B cell (primary cell): ENCODE measurements around the gene EEPD1. TPM values are rescaled to one million over a fixed set of nuclear protein-coding genes. Genes with fewer than 3 reads are reported as not detected.

Experiments used
- ATAC-seq: fragments of 200-7000 bp; cut with Tn5 transposase; one replicate; pipeline ENCODE4 v1.10.0; 2021; ENCODE audit warnings: low read depth, mild to moderate bottlenecking, moderate number of reproducible peaks, moderate library complexity
- CTCF ChIA-PET: fragments of 350-600 bp; sonication (Branson Sonifier 250); formaldehyde crosslinking; loops from one replicate; lab custom pipeline; 2021; ENCODE audit warnings: antibody characterized with exemption, inconsistent platforms; lab: Charles Lee
- POLR2A ChIA-PET: fragments of 350-600 bp; sonication (Branson Sonifier 250); formaldehyde crosslinking; loops from one replicate; lab custom pipeline; 2021; ENCODE audit warnings: antibody characterized with exemption; lab: Charles Lee
- DNase-seq: peaks from one replicate; pipeline ENCODE4 v3.0.0; 2013
- H2AFZ ChIP-seq: 2 replicates; pipeline ENCODE4 v1.6.1; 2012; ENCODE audit warnings: mild to moderate bottlenecking, low read depth, low read length; ENCODE audit not compliant: insufficient read depth, poor library complexity, severe bottlenecking
- H3K27ac ChIP-seq, 2 donors: 1 replicate in 1 of 2; 2 replicates in 1 of 2; pipeline ENCODE4 v1.5.1; 2012 to 2013; ENCODE audit warnings: low read length in 2 of 2, mild to moderate bottlenecking in 2 of 2, moderate library complexity in 1 of 2
- H3K27me3 ChIP-seq, 4 experiments: fragments of 200-600 bp in 1 of 4; sonication (generic) in 1 of 4; replicated peaks in 1 of 4; 1 replicate in 2 of 4; 2 replicates in 2 of 4; pipeline versions ENCODE4 v1.6.1 to v1.7.0; 2013 to 2016; ENCODE audit warnings: low read length in 3 of 4, mild to moderate bottlenecking in 2 of 4, mixed read lengths in 1 of 4, moderate library complexity in 1 of 4; ENCODE audit not compliant: insufficient read depth in 4 of 4, control insufficient read depth in 3 of 4; ENCODE audit errors: control extremely low read depth in 1 of 4
- H3K36me3 ChIP-seq, 2 experiments: replicated peaks in 1 of 2; 1 replicate in 1 of 2; 2 replicates in 1 of 2; pipeline versions ENCODE4 v1.6.1 to v1.7.1; 2013; ENCODE audit warnings: low read length in 1 of 2; ENCODE audit not compliant: insufficient read depth in 2 of 2, control insufficient read depth in 1 of 2; ENCODE audit errors: control extremely low read depth in 1 of 2, extremely low read depth in 1 of 2
- H3K4me1 ChIP-seq, 2 donors: fragments of 200-600 bp in 1 of 2; sonication (generic) in 1 of 2; 1 replicate in 1 of 2; 2 replicates in 1 of 2; pipeline versions ENCODE4 v1.5.1 to v1.6.1; 2013 to 2017; ENCODE audit warnings: low read length in 2 of 2; ENCODE audit not compliant: control insufficient read depth in 2 of 2, insufficient read depth in 2 of 2
- H3K4me2 ChIP-seq: replicated peaks from 2 replicates; pipeline ENCODE3; 2012; ENCODE audit warnings: mild to moderate bottlenecking, low read depth, low read length; ENCODE audit not compliant: poor library complexity, severe bottlenecking
- H3K4me3 ChIP-seq, 5 experiments: fragments of 200-600 bp in 1 of 5; sonication (generic) in 1 of 5; 1 replicate in 3 of 5; 2 replicates in 2 of 5; pipeline versions ENCODE4 v1.5.1 to v1.7.0; 2011 to 2016; ENCODE audit warnings: low read length in 4 of 5, mild to moderate bottlenecking in 4 of 5, low read depth in 2 of 5, control low read depth in 1 of 5, moderate library complexity in 1 of 5; ENCODE audit not compliant: insufficient read depth in 1 of 5; ENCODE audit errors: control extremely low read depth in 1 of 5, extremely low read depth in 1 of 5
- H3K79me2 ChIP-seq: fragments of 200-600 bp; sonication (generic); one replicate; pipeline ENCODE4 v1.6.0; 2016; ENCODE audit warnings: low read length; ENCODE audit not compliant: control insufficient read depth, insufficient read depth
- H3K9ac ChIP-seq: fragments of 200-600 bp; sonication (generic); 2 replicates; pipeline ENCODE4 v1.6.1; 2017; ENCODE audit warnings: mild to moderate bottlenecking, low read length, moderate library complexity
- H3K9me3 ChIP-seq, 3 donors: one replicate each; pipeline versions ENCODE4 v1.6.1 to v1.7.1; 2013; ENCODE audit warnings: low read length in 2 of 3; ENCODE audit not compliant: control insufficient read depth in 2 of 3, insufficient read depth in 1 of 3; ENCODE audit errors: control extremely low read depth in 1 of 3
- H4K20me1 ChIP-seq: 2 replicates; pipeline ENCODE4 v1.6.0; 2012; ENCODE audit warnings: mild to moderate bottlenecking, low read length; ENCODE audit not compliant: insufficient read depth, control insufficient read depth, poor library complexity, severe bottlenecking
- H3K27ac Mint-ChIP-seq: one replicate; pipeline ENCODE4 v1.8.0; 2021; ENCODE audit warnings: mixed read lengths
- H3K27me3 Mint-ChIP-seq: one replicate; pipeline ENCODE4 v1.8.0; 2021; ENCODE audit warnings: mixed read lengths
- H3K4me1 Mint-ChIP-seq: one replicate; pipeline ENCODE4 v1.8.0; 2021; ENCODE audit warnings: mixed read lengths
- H3K4me3 Mint-ChIP-seq: one replicate; pipeline ENCODE4 v1.8.0; 2021; ENCODE audit warnings: mixed read lengths
- H3K9me3 Mint-ChIP-seq: one replicate; pipeline ENCODE4 v1.8.0; 2022; ENCODE audit warnings: mixed read lengths; ENCODE audit not compliant: insufficient read depth
- CTCF ChIP-seq: fragments of 200-600 bp; IDR thresholded peaks from one replicate; pipeline ENCODE4 v1.8.0; 2022; ENCODE audit warnings: antibody characterized with exemption, mild to moderate bottlenecking
- EZH2 ChIP-seq: IDR thresholded peaks from 2 replicates; pipeline ENCODE4 v1.6.1; 2012; ENCODE audit warnings: borderline replicate concordance, low read depth, mild to moderate bottlenecking, moderate library complexity, low read length; ENCODE audit not compliant: insufficient read depth, poor library complexity, severe bottlenecking
- WGBS: methylation state at CpG from one replicate; pipeline ENCODE4 v1.1.5; 2013; ENCODE audit warnings: missing lambda C conversion rate; ENCODE audit not compliant: insufficient coverage; 5-methylcytosine and 5-hydroxymethylcytosine counted together
- intact Hi-C: fragments of 100-400 bp; cut with micrococcal nuclease; formaldehyde crosslinking; loops from one replicate; pipeline ENCODE4 v1.10.0; 2022
- polyA plus RNA-seq: library from polyadenylated mRNA; depleted of rRNA; stranded (reverse); fragments of >200 nt; gene quantifications from 2 replicates; pipeline ENCODE4 v1.2.3, GENCODE V29; 2012
- total RNA-seq, 2 donors: library from RNA; stranded (reverse); fragments of 120-200 nt in 1 of 2; gene quantifications; 1 replicate in 1 of 2; 2 replicates in 1 of 2; pipeline versions ENCODE4 v1.2.3 to v1.2.4, GENCODE V29; 2013 to 2022

Gene EEPD1
- total and polyA plus RNA-seq, 2 donors (not counting 1 experiment from before 2014, with no cell fraction given): 0.49 to 4.1 TPM

DNA sequence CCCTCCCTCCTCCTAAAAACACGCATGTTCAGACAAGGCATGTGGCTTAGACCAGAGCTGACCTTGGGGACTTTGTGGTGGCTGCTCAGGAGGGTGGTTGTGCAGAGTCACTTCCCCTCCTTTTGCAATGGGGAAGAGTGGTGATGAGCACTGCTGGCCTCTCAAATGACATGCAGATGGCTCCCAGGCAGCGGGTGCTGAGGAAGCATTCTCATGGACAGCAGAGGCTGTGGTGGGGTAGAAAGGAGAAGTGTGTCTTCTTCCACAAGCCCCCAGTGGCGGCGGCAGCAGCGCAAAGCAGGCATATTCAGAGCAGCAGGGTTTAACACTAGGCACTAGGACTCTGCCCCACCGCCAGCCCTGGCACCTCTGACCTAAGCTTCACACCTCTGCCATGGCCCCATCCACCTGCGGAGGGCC is 130.7 kb downstream of the EEPD1 start:
- POLR2A ChIA-PET: no interaction called here
- WGBS: 5% methylated on average over 5 of the region's 7 CpGs

More for the DNA sequence above, 130.7 kb downstream of the EEPD1 start:
- Mint-ChIP-seq H3K4me3 (peak overlapping the region; percentile 49), H3K4me1 (peaks cover 53% of the 10 kb centered on the region), H3K9me3 (no peaks in the 10 kb centered on the region), H3K27me3 (peaks cover 21% of the 10 kb centered on the region), H3K27ac (peak overlapping the region; percentile 80)
- no peaks in the 10 kb centered on the region for H3K27me3 ChIP-seq
- H3K4me1 ChIP-seq: peaks cover 48 to 56% of the 10 kb centered on the region in 2 donors
- no peaks in the 10 kb centered on the region for H4K20me1 ChIP-seq
- peak; percentile 82 for ATAC-seq
- TF ChIP-seq EZH2 (no peak), CTCF (no peak)
- no peak overlapping the region for H3K9ac ChIP-seq
- no peaks in the 10 kb centered on the region for H3K36me3 ChIP-seq
- CTCF ChIA-PET: interaction anchor here (0.6 to 1.6 kb wide), 6 partner anchors 34 to 367 kb away, joined by 3 to 5 read pairs (median 4); no protein-coding TSS in a partner anchor
- DNase-seq: peak; percentile 82
- intact Hi-C loops: loop anchor here (1.0 kb wide), 1 partner anchor 130 kb away; the partner anchor contains the start of gene EEPD1
- no peak overlapping the region for H2AFZ ChIP-seq
- H3K4me2 ChIP-seq: peak overlapping the region; percentile 49
- H3K4me3 ChIP-seq: no peak overlapping the region
- no peaks in the 10 kb centered on the region for H3K79me2 ChIP-seq
- H3K27ac ChIP-seq: no peak overlapping the region
- H3K9me3 ChIP-seq: no peaks in the 10 kb centered on the region
